ENCODE data around the gene RAB24.

- TF ChIP-seq CTCF (conservative IDR thresholded peaks at IDR 0.05 in 1 of 2, IDR thresholded peaks at IDR 0.05 in 1 of 2; ENCODE audit: extremely low read depth in 1 of 2, insufficient read depth in 1 of 2, low read depth in 1 of 2, low read length in 2 of 2) (peak in 1 of 2 donors; percentile 3), EZH2 (IDR thresholded peaks at IDR 0.05; ENCODE audit: borderline replicate concordance, low read length) (no peak)
Observed at GRCh38 chr5:177327539-177328522, 24.3 kb upstream of the RAB24 start.

Measured in mammary epithelial cell (primary cell).